HG03457 (cell line): ENCODE data around the gene SOS1.
"Not testable (repeated sequence)": the region's sequence is repeated elsewhere in the genome, so short reads cannot be mapped to it uniquely, and the experiment has no call there.

Experiments used
- ATAC-seq: cut with Tn5 transposase; IDR thresholded peaks from one replicate; pipeline ENCODE4 v1.9.1; 2021; ENCODE audit warnings: moderate number of reproducible peaks; ENCODE audit not compliant: unreplicated experiment

The SOS1 gene

GRCh38 chr2:39120771-39121522, at the start of gene SOS1:
SOS1 (minus strand) TSS chr2:39121051; CDS start chr2:39120422, 629 bp downstream.
- ATAC-seq: peak; percentile 38

- no peak for ATAC-seq
Measured at GRCh38 chr2:39164089-39164488, 43.2 kb upstream of the SOS1 start.

- no peak for ATAC-seq
Measured at GRCh38 chr2:39160982-39161381, 40.1 kb upstream of the SOS1 start.

- ATAC-seq: no peak
Measured at GRCh38 chr2:39159283-39159682, 38.4 kb upstream of the SOS1 start.

GRCh38 chr2:39158351-39158750, 37.5 kb upstream of the SOS1 start:
- no peak for ATAC-seq

GRCh38 chr2:39156846-39157245, 36.0 kb upstream of the SOS1 start:
- no peak for ATAC-seq

GRCh38 chr2:39156107-39156506, 35.3 kb upstream of the SOS1 start:
- ATAC-seq: no peak

- ATAC-seq: not testable (repeated sequence)
Measured at GRCh38 chr2:39155573-39155972, 34.7 kb upstream of the SOS1 start.

- no peak for ATAC-seq
Measured at GRCh38 chr2:39154944-39155343, 34.1 kb upstream of the SOS1 start.

- ATAC-seq: no peak
Measured at GRCh38 chr2:39153312-39153711, 32.5 kb upstream of the SOS1 start.

GRCh38 chr2:39152504-39152903, 31.7 kb upstream of the SOS1 start:
- no peak for ATAC-seq

GRCh38 chr2:39150890-39151497, 30.1 kb upstream of the SOS1 start:
- no peak for ATAC-seq

- ATAC-seq: no peak
Measured at GRCh38 chr2:39150102-39150562, 29.3 kb upstream of the SOS1 start.

GRCh38 chr2:39146630-39147029, 25.8 kb upstream of the SOS1 start:
- no peak for ATAC-seq

- no peak for ATAC-seq
Measured at GRCh38 chr2:39145906-39146421, 25.1 kb upstream of the SOS1 start.

GRCh38 chr2:39144416-39144815, 23.6 kb upstream of the SOS1 start:
- ATAC-seq: no peak

GRCh38 chr2:39142904-39143605, 22.2 kb upstream of the SOS1 start:
- ATAC-seq: no peak

- ATAC-seq: no peak
Measured at GRCh38 chr2:39141334-39142271, 20.8 kb upstream of the SOS1 start.

- not testable (repeated sequence) for ATAC-seq
Measured at GRCh38 chr2:39140948-39141333, 20.1 kb upstream of the SOS1 start.

GRCh38 chr2:39140322-39140847, 19.5 kb upstream of the SOS1 start:
- ATAC-seq: no peak
